DMS 273 (cell line): Measurements from ENCODE around the gene YWHAG.
"Not testable (repeated sequence)": the region's sequence is repeated elsewhere in the genome, so short reads cannot be mapped to it uniquely, and the experiment has no call there.

Experiments
- DNase-seq: peaks from one replicate; lab custom pipeline; 2025; ENCODE audit not compliant: unreplicated experiment; lab: John Stamatoyannopoulos, UW

The YWHAG gene

GRCh38 chr7:76326646-76327233, 32.1 kb downstream of the YWHAG start:
- DNase-seq, result no peak

- no peak for DNase-seq
Measured at GRCh38 chr7:76325811-76326210, 33.0 kb downstream of the YWHAG start.

- DNase-seq, result no peak
Measured at GRCh38 chr7:76325092-76325491, 33.7 kb downstream of the YWHAG start.

- peak; percentile 96 for DNase-seq
Measured at GRCh38 chr7:76318488-76319353, 40.1 kb downstream of the YWHAG start.

- DNase-seq, result peak; percentile 100
Measured at GRCh38 chr7:76317782-76318487, 40.9 kb downstream of the YWHAG start.

- DNase-seq, result no peak
Measured at GRCh38 chr7:76316984-76317781, 41.6 kb downstream of the YWHAG start.

- DNase-seq, result peak; percentile 47
Measured at GRCh38 chr7:76315364-76315763, 43.4 kb downstream of the YWHAG start.

- DNase-seq, result not testable (repeated sequence)
Measured at GRCh38 chr7:76314740-76315139, 44.1 kb downstream of the YWHAG start.

GRCh38 chr7:76314042-76314721, 44.6 kb downstream of the YWHAG start:
- DNase-seq, result peak; percentile 97

- DNase-seq, result not testable (repeated sequence)
Measured at GRCh38 chr7:76311838-76312237, 47.0 kb downstream of the YWHAG start.

GRCh38 chr7:76310102-76310957, 48.5 kb downstream of the YWHAG start:
- peak; percentile 97 for DNase-seq

GRCh38 chr7:76309341-76310101, 49.3 kb downstream of the YWHAG start:
- DNase-seq, result not testable (repeated sequence)

- DNase-seq, result not testable (repeated sequence)
Measured at GRCh38 chr7:76308874-76309273, 49.9 kb downstream of the YWHAG start.

- peak; percentile 90 for DNase-seq
Measured at GRCh38 chr7:76304888-76305375, 53.9 kb downstream of the YWHAG start.

GRCh38 chr7:76303202-76304147, 55.3 kb downstream of the YWHAG start:
- DNase-seq, result peak; percentile 95

GRCh38 chr7:76302347-76303201, 56.2 kb downstream of the YWHAG start, which contains the start of gene HSPB1:
TSS of gene HSPB1 (plus strand) at chr7:76302673. CDS start at chr7:76302713, 40 bp downstream.
- peak; percentile 97 for DNase-seq
